G401.6 (cell line): ENCODE results near the gene CCDC88B.

Experiments used
- FAIRE-seq: peaks from 2 replicates; lab custom pipeline; 2012; peaks lifted over from hg19 to GRCh38; lab: Jason Lieb, UNC

Gene CCDC88B

DNA sequence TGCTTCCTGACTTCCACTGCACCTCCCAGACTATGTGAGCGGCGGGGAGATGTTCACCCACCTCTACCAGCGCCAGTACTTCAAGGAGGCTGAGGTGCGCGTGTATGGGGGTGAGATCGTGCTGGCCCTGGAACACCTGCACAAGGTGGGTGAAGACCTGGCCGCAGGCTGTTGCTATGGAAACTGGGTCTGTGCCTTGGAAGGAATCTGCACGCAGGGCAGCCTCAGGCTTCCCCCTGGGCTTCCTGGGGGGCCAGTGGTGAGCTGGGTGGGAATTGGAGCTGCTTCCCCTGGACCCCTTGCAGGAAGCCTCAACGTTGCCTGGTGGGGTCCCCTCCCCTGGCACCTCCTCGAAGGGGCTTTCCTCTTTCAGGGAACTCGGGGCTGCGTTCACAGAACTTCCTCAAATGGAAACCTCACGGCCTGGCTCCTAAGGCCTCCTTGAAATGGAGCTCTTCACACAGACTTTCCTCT is 20.5 kb downstream of the CCDC88B start:
- no peak for FAIRE-seq

DNA sequence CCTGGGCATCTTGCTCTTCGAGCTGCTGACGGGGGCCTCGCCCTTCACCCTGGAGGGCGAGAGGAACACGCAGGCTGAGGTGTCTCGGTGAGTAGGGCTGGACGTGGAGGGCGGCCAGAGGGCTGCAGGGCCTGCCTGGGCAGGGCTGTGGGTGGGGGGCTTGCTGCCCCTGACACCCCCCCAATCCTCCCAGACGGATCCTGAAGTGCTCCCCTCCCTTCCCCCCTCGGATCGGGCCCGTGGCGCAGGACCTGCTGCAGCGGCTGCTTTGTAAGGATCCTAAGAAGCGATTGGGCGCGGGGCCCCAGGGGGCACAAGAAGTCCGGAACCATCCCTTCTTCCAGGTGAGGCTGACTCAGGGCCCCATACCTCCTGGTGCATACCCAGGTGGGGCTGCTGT is 21.7 kb downstream of the CCDC88B start:
- FAIRE-seq, result no peak

DNA sequence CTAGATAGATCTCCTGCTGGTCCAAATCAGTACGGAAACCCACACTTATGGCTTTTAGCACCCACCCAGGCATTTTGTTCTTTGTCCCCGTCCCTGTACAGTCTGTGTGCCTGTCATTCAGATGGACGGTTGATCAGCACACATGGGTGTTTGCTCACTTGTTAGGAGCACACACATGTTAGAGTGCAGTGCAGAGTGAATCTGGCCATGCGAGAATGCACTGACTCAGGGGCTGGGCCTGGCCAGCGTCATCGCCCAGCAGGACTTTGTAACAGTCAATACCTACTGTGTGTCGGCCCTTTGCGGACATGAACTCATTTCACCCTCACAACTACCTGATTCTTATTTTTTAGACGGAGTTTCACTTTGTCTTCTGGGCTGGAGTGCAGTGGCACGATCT is 22.3 kb downstream of the CCDC88B start:
- no peak for FAIRE-seq

DNA sequence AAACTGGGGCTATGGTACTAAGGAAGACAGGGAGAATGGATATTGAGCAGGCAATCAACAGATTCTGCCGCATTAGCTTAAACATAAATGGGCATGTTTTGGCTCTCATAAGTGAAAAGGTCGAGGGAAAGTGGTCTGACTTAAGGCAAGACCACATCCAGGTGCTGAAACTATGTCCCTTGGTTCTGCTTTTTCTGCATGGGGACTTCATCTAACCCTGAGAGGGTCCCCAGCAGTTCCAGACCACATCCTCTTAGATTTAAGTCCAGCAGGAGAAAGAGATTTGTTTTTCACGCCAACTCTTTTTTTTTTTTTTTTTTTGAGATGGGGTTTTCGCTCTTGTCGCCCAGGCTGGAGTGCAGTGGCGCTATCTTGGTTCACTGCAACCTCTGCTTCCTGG is 24.4 kb downstream of the CCDC88B start:
- no peak for FAIRE-seq

DNA sequence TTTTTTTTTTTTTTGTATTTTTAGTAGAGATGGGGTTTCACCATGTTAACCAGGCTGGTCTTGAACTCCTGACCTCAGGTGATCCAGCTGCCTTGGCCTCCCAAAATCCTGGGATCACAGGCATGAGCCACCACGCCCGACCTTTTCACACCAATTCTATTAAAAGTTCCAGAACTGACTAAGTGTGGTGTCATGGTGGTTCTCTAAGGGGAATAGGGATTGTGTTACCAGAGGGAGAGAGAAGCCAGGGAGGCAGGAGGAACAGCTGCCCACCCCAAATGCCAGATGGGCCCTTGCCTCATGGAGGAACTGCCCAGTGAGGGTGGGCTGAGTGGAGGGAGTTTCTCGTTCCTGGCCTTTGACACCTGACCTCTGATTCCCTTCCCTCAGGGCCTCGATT is 24.9 kb downstream of the CCDC88B start:
- no peak for FAIRE-seq

DNA sequence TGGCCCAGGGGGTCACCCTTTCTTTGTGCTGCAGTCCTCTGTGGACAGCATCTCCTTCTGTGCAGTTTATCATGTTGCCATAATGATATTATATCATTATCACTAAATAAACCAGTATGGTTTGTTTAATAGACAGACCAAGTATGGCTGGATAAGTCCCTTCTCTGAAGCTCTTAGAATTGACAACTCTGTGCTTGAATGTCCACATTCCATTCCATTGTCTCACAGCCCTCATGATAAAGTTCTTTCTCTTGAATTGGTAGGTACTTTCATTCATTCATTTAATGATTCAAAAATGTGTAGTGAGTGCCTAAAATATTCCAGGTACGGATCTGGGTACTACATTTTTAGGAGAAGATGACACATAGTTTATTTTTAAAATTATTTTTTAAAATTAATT is 26.7 kb downstream of the CCDC88B start:
- no peak for FAIRE-seq

DNA sequence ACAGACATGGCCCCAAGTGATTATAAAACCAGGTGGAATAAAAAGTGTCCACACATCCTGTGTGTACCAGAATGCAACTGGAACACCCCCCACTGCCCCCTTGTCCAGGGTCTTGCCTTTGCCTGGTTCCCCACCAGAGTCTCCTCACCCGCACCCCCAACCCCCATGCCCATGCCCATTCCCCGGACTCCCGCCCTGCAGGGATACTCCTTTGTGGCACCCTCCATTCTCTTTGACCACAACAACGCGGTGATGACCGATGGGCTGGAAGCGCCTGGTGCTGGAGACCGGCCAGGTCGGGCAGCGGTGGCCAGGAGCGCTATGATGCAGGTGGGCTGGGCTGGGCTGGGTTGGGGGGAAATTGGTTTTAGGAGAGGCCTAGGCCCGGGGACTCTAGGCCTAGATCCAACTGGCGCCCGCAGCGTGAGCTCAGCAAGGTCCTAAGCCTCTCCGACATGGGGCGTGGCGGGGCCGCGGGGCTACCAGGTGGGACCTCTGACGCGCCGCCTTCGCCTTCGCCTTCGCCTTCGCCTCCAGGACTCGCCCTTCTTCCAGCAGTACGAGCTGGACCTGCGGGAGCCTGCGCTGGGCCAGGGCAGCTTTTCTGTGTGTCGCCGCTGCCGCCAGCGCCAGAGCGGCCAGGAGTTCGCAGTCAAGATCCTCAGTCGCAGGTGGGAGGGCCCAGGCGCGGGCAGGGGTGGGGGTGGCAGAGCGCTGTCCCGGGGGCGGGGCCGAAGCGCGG is 28.1 kb downstream of the CCDC88B start:
- no peak for FAIRE-seq

DNA sequence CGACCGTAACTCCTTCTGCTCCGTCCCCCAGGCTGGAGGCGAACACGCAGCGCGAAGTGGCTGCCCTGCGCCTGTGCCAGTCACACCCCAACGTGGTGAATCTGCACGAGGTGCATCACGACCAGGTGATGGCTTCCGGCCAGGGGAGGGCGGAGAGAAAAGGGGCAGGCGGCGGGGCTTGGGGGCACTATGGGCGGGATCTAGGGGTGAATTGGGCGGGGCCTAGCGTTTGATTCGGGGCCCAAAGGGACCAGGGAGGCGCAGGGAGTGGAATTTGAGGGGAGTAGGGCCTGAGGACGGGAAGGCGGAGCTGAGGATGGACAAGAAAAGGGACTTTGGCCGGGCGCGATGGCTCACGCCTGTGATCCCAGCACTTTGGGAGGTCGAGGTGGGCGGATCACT is 28.7 kb downstream of the CCDC88B start:
- no peak for FAIRE-seq

DNA sequence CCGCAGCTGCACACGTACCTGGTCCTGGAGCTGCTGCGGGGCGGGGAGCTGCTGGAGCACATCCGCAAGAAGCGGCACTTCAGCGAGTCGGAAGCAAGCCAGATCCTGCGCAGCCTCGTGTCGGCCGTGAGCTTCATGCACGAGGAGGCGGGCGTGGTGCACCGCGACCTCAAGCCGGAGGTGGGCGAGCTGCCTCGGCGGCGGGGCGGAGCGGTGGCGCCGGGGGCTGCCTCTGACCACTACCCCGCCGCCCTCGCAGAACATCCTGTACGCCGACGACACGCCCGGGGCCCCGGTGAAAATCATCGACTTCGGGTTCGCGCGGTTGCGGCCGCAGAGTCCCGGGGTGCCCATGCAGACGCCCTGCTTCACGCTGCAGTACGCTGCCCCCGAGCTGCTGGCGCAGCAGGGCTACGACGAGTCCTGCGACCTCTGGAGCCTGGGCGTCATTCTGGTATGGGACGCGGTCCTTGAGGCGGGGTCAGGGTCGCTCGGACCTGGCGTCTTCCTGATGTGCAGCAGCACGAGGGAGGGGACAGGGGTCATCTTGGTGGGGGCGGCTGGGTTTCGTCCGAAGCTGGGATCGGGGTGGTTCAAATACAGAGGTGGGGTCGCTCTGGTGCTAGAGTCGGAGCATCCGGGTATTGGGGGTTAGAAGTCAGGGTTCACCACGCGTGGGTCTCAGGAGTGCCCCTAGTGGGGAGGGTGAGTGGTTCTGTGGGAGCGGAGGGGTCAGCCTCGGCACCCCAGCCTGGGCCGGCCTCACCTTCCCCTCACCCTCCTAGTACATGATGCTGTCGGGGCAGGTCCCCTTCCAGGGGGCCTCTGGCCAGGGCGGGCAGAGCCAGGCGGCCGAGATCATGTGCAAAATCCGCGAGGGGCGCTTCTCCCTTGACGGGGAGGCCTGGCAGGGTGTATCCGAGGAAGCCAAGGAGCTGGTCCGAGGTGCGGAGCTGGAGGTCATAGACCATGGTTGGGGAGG is 29.7 kb downstream of the CCDC88B start:
- FAIRE-seq, result no peak

DNA sequence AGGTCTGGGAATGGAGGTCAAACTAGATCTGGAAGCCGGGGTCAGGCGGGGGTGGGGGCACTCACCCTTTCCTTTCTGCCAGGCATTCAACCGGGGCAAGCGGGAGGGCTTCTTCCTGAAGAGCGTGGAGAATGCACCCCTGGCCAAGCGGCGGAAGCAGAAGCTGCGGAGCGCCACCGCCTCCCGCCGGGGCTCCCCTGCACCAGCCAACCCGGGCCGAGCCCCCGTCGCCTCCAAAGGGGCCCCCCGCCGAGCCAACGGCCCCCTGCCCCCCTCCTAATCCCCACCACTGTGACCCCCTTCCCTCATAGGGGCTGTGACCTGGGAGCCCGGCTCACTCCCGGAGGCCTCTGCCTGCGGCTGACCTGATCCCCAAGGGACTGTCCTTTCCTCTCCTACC is 31.2 kb downstream of the CCDC88B start:
- no peak for FAIRE-seq

DNA sequence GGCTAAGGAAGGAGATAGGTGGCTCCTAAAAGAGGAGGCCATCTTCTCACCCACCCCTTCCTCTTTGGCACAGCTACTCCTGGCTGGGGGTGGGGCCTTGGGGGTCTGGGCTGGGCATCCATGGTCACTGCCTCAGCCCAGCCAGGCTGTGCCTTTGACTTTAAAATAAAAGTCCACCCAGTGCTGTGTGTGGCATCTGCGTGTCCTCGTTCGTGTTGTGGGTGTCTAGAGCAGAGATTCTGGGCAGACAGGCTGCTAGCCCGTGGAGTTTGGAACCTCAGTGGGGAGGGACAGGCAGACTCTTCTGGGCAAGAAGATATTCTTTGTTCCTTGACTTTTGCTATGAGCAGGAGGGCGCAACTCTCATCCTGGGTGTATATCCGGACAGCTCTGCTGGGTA is 32.0 kb downstream of the CCDC88B start:
- FAIRE-seq, result no peak

DNA sequence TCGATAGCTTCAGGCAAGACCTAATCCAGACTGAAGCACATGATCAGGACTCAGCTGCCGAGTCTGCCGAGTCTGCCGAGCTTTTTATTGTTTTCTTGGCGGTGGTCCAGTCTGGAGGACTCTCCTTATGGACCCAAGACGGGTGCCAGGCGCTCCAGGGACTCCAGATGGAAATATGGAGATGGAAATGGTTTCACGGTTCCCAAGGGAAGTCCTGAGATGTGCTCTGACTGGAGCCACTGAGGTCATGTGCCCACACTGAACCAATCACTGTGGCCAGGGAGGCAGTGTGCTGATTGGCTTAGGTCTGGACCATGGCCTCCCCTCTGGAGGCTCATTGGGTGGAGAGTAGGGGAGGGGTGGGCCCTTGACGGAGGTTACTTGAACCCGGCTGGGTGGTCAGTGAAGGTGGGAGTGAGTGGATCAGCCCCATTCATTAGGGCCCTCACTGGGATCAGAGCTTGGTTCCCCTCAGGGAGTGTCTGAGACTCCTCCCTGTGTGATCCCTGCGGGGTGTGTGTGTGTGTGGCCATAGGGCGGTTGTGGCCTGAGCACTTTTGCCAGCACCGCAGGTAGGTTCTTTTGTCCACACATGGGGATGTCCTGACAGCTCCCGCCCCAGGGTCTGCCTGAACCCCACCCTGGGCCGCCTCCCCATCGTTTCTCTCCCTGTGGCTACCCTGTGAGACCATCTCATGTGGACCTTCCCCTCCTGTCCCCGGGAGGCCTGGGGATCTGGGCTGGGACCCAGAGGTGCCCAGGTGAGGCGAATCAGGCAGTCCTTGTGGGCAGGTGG is 33.0 kb downstream of the CCDC88B start:
- FAIRE-seq, result peak; percentile 96

DNA sequence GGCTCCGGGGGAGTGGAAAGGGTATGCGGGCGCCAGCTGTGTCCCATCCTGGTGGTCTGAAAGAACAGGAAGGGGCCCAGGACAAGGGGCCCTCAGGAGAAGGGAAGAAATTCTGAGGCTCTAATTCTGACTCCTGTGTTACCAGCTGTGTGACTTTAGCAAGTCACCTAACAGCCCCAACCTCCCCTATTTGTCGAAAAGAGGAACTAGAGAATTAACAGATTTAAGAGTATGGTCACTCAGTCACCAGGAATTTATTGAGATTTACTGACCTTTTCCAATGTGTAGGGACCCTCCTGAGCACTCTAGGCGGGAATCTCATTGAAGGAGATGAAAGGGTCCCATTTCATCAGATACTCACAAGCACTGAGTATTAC is 33.6 kb downstream of the CCDC88B start:
- FAIRE-seq, result no peak

DNA sequence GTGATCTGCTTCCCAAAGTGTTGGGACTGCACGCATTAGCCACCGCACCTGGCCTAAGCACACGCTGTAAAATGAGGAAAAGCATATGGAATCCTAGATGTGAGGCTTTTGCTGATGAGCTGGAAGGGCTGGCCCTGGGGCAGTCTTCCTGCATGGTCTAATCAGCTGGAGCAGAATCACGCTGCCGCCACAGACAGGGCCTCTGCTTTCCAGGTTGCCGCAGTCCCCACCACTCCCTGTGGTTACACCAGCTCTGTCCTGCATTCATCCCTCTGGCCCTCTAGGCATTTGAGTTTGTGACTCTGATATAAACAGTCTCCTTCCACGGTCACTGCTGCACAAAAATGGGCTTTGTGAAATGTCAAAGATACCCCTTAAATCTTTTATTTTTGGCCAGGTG is 36.1 kb downstream of the CCDC88B start:
- FAIRE-seq, result no peak

DNA sequence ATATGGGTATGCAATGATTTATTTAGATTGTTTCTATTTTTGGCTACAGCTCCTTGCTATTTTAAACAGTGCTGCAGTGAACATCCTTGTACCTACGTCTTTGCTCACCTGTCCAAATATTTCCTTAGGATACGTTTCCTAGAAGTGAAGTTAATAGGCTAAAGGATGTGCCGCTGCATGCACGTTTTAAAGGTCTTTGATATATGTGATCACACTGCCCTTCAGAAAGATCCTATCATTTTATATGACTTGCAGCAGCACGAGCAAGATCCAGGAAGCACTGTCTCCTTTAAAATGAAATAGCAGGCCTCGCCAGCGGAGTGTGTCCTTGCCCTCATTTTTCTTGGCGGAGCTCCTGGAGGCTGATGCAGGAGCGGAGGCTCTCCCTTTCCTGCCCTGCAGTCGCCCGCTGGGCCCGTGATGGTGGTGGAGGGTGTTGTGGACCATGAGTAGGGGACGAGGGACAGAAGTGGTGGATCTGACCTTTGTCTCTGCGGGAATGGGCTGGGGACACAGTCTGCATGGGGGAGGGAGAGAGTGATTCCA is 38.4 kb downstream of the CCDC88B start:
- no peak for FAIRE-seq

DNA sequence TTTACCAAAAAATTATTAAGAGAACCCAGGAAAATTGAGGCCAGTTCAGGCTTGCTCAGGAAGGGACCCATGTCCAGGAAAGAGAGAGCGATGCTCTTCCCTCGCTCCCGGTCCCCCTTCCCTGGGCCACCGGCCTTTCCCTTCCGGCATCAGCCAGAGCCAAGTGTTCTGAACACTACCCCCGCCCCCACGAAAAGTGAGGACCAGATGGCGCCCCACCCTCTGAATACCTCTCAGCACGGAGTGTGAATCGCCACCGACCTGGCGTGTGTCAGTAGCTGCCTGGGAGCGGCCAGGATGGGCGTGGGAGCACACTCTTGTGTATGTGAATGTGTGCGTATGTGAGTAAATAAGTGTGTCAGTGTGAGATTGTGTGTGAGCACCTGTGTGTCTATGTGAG is 39.2 kb downstream of the CCDC88B start:
- FAIRE-seq, result no peak

DNA sequence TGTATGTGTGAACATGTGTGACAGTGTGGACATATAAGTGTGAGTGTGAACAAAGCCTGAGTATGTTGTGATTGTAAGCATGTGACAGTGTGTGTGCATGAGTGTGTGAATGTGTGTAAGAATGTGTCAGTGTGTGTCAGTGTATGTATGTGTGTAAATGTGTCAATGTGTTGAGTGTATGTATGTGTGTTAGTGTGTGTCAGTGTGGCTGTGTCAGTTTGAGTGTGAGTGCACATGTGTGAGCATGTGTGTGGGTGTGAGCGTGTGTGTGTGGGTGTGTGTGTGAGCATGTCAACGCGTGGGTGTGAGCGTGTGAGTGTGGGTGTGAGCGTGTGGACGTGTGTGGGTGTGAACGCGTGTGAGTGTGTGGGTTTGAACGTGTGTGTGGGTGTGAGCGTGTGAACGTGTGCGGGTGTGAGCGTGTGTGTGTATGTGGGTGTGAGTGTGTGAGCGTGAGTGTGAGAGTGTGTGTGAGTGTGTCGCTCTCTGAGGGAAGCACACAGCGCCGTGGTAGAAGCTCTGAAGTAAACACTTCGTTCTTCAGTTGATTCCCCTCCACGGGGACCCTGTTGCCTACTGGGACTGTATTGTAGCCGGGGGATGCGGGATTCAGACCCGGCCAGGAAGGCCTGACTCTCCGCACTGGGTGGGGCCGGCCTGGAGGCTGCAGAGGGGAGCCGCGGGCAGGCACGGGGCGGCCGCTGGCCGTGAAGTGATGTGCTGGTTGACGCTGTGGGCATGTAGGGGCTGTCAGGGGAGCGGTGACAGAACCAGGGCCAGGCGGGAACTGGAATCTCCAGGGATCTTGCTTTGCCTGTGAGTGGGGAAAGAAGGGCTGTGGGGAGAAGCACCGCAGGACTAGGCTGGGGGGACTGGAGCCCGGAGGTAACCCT is 40.1 kb downstream of the CCDC88B start:
- FAIRE-seq, result no peak

DNA sequence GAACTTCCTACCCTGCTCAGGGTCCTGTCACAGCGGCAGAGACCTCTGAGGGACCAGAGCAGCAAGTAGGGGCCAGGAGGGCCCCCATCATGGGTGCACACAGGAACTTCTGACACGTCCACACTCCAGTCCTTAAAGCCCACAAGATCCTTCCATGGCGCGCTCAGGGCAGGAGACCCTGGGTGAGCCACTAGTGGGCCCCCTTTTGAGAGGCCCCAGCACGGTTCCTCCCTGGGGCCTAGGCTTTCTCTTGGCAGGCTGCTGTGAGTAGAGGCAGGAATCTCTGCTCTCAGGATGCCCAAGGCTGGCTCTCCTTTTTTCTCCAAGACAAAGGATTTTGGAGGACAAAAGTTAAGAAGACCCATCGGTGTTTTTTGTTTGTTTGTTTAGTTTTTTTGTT is 41.3 kb downstream of the CCDC88B start:
- no peak for FAIRE-seq

DNA sequence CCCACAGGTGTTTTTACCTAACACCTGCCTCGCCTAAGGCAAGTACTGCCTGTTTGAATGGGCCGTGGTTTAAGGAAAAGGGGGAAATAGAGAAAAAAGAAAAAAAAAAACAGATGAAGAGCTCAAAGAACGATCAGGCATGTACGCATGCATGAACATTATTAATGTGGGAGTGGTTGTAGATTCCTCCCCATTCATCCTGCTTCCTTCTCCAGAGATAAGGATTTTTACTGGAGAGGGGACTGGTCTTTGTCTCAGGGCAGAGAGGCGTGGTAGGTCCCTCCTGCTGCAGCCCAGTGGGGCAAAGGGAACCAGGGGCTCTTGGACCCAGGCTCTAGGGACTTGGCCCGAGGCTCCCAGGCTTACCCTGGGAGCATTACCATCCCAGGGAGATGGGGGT is 42.0 kb downstream of the CCDC88B start:
- no peak for FAIRE-seq

DNA sequence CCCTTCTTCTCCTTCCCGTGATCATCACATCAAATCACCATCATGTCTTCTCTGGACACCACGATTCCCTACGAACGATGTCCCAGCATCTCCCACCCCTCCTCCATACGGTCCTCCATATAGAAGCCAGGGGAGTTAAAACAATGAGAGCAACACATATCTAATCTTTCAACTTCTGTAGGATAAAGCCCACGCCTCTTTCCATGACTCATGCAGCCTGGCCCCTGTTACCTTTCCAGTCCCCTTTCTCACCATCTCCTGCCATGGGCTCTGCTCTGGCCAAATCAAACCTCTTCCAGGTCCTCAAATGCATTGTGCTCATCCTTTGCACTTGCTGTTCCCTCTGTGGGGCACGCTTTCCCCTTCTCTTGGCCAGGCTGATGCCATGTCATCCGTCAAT is 42.6 kb downstream of the CCDC88B start:
- no peak for FAIRE-seq

DNA sequence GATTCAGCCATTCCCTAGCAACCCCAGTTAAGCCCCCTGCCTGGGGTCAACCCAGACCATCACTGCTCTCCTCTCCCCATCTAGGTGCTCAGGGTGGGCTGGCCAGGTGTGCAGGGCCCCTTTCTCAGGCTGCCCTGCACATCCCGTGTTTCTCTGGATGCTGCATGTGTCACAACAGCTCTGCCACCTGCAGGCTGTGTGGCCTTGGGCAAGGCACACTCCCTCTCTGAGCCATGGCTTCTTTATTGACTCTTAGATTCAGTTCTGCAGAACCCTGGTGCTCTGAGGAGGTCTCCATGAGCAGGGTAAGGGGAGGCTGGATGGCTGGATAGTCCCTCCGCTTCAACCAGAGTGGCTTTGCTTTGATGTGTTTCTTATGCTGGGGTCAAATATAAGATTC is 43.6 kb downstream of the CCDC88B start:
- no peak for FAIRE-seq
